DOHH2 (cell line): Measurements from ENCODE around the gene SNX7.

Experiments
- CTCF ChIP-seq: fragments of 200-600 bp; sonication (generic); IDR thresholded peaks from one replicate; pipeline ENCODE4 v1.5.1; 2014; ENCODE audit warnings: antibody characterized with exemption, mild to moderate bottlenecking, low read depth, low read length; ENCODE audit not compliant: poor library complexity, severe bottlenecking
- EZH2phosphoT487 ChIP-seq: fragments of 200-600 bp; sonication (generic); IDR thresholded peaks from 2 replicates; pipeline ENCODE4 v1.6.1; 2017; ENCODE audit warnings: borderline replicate concordance, mild to moderate bottlenecking, antibody characterized with exemption, low read length, moderate library complexity, mixed read lengths

- TF ChIP-seq CTCF, result no peak
- TF ChIP-seq EZH2phosphoT487, result no peak
Observed at GRCh38 chr1:98769162-98769561, 107.6 kb downstream of the SNX7 start.
